GM12878 (cell line): ENCODE measurements around the gene BCL2. TPM values are rescaled to one million over a fixed set of nuclear protein-coding genes. Genes with fewer than 3 reads are reported as not detected.

Experiments used
- E2F4 ChIP-seq: IDR thresholded peaks from 2 replicates; pipeline ENCODE4 v1.6.1; 2012; ENCODE audit warnings: low read depth, low read length, improper control_type of control experiment
- E4F1 ChIP-seq: fragments of 450-650 bp; IDR thresholded peaks from 2 replicates; pipeline ENCODE4 v1.6.1; 2018; ENCODE audit warnings: borderline replicate concordance, mild to moderate bottlenecking; ENCODE audit not compliant: partially characterized antibody
- HDAC6 ChIP-seq: fragments of 200-600 bp; sonication (generic); IDR thresholded peaks from one replicate; pipeline ENCODE4 v1.8.0; 2017; ENCODE audit warnings: antibody characterized with exemption; ENCODE audit not compliant: unreplicated experiment
- PAX5 ChIP-seq: IDR thresholded peaks from 2 replicates; pipeline ENCODE4 v1.6.1; 2011; ENCODE audit warnings: low read depth, low read length, borderline replicate concordance
- RELB ChIP-seq: fragments of 450-650 bp; IDR thresholded peaks from 2 replicates; pipeline ENCODE4 v1.6.1; 2017; ENCODE audit warnings: low read depth, mild to moderate bottlenecking, moderate library complexity
- TCF3 ChIP-seq: IDR thresholded peaks from 2 replicates; pipeline ENCODE4 v1.6.1; 2012; ENCODE audit warnings: low read depth, mild to moderate bottlenecking, low read length, borderline replicate concordance; ENCODE audit not compliant: insufficient read depth
- ZBED1 ChIP-seq: IDR thresholded peaks from 2 replicates; pipeline ENCODE4 v1.6.1; 2016; ENCODE audit warnings: borderline replicate concordance
- ZNF592 ChIP-seq: fragments of 450-650 bp; IDR thresholded peaks from 2 replicates; pipeline ENCODE4 v1.6.1; 2017; ENCODE audit warnings: mild to moderate bottlenecking, moderate library complexity
- polyA plus RNA-seq, 11 experiments: library from polyadenylated mRNA; depleted of rRNA in 4 of 11; unstranded in 6 of 11; stranded (reverse) in 5 of 11; fragments of >200 nt; fragmentation: Nextera tagmentation in 4 of 11; fragmentation: Illumina TruSeq in 1 of 11; extraction: Ambion mirVana in 4 of 11; extraction: Trizol in 1 of 11; gene quantifications; 1 replicate in 1 of 11; 2 replicates in 10 of 11; pipeline versions ENCODE4 v1.2.1 to v1.2.3, GENCODE V29; 2011 to 2016; ENCODE audit warnings: inconsistent platforms in 2 of 11, missing spikeins in 2 of 11, low read depth in 1 of 11
- total RNA-seq, 4 experiments: library from RNA; depleted of rRNA in 3 of 4; stranded (reverse); fragments of >200 nt in 3 of 4; fragmentation: Illumina TruSeq in 1 of 4; extraction: Trizol in 1 of 4; gene quantifications; 2 replicates each; pipeline versions ENCODE4 v1.2.1 to v1.2.3, GENCODE V29; 2013 to 2021
- TF ChIP-seq, protein P1 (sequence below): fragments of 150-350 bp; IDR thresholded peaks from 2 replicates; pipeline ENCODE4 v1.6.1; 2016; ENCODE audit warnings: low read depth, low read length

BCL2 gene
- total and polyA plus RNA-seq, 10 of the 15 experiments (the other 5 are each of a cell fraction or from before 2014, with no cell fraction given), result 4.1 to 47.8 (median 19.3) TPM

GRCh38 chr18:63313396-63313917, 6.1 kb downstream of the BCL2 start (continued):
- no peak for TF ChIP-seq E4F1
- TF ChIP-seq, protein P1, sequence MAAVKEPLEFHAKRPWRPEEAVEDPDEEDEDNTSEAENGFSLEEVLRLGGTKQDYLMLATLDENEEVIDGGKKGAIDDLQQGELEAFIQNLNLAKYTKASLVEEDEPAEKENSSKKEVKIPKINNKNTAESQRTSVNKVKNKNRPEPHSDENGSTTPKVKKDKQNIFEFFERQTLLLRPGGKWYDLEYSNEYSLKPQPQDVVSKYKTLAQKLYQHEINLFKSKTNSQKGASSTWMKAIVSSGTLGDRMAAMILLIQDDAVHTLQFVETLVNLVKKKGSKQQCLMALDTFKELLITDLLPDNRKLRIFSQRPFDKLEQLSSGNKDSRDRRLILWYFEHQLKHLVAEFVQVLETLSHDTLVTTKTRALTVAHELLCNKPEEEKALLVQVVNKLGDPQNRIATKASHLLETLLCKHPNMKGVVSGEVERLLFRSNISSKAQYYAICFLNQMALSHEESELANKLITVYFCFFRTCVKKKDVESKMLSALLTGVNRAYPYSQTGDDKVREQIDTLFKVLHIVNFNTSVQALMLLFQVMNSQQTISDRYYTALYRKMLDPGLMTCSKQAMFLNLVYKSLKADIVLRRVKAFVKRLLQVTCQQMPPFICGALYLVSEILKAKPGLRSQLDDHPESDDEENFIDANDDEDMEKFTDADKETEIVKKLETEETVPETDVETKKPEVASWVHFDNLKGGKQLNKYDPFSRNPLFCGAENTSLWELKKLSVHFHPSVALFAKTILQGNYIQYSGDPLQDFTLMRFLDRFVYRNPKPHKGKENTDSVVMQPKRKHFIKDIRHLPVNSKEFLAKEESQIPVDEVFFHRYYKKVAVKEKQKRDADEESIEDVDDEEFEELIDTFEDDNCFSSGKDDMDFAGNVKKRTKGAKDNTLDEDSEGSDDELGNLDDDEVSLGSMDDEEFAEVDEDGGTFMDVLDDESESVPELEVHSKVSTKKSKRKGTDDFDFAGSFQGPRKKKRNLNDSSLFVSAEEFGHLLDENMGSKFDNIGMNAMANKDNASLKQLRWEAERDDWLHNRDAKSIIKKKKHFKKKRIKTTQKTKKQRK, result no peak
- no peak for TF ChIP-seq RELB
- no peak for TF ChIP-seq ZBED1
- no peak for TF ChIP-seq E2F4
- TF ChIP-seq TCF3, result no peak
- TF ChIP-seq ZNF592, result no peak
- TF ChIP-seq HDAC6, result no peak
- no peak for TF ChIP-seq PAX5
